ENCODE results near the gene PIK3R5.

- TF ChIP-seq CTCF (IDR thresholded peaks at IDR 0.05) (no peak), POLR2A (IDR thresholded peaks at IDR 0.05) (no peak)
These were observed 11.1 kb upstream of the PIK3R5 start for GRCh38 chr17:8976638-8977037.

All from adrenal gland (tissue), 5 donors.